Midbrain (tissue), 1 donor: ENCODE data around the gene CHPT1.

Source experiments
- DNase-seq: peaks from one replicate; lab custom pipeline; 2025; lab: John Stamatoyannopoulos, UW

Gene CHPT1

DNA sequence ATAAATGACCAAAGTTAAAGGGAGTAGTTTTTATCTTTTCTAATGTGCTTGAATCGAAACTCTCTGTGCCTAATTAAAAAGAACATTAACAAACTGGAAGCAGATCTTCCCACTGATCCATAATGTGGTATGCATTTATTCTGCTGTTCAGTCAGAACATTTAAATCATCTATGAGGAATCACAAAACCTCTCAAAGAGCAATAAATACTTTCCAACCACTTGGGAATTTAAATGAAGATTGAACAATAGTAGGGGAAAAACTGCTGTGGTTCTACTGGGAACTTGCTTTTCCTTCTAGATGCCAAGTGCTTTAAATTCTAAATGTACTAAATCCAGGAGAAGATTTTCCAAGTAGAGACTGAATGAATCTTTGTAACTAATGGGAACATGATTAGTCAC, 12.3 kb upstream of the CHPT1 start:
- DNase-seq = peak; percentile 29

DNA sequence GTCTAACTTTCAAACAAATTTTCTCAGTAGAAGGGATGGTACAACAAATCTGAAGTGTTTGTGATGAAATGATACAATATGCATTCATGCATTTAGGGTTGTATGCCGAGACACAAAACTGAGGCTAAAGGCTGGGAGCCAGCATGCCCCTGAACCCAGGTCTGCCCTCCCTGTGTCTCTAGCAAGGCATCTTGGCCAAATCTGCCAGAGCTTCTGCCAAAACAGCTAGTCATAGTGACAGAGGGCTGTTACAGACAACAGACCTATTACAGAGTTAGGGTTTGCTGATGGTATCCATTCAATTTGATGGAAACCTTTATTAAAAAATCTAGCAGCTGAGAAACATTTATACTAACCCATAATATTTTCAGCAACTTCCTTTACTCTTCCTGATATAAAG, 11.3 kb upstream of the CHPT1 start:
- peak; percentile 11 for DNase-seq

GRCh38 chr12:101690544-101691098, 6.8 kb upstream of the CHPT1 start:
- DNase-seq = no peak

- no peak for DNase-seq
Observed at GRCh38 chr12:101691503-101692096, 5.8 kb upstream of the CHPT1 start.

- no peak for DNase-seq
Observed at GRCh38 chr12:101694297-101694848, 3.1 kb upstream of the CHPT1 start.

DNA sequence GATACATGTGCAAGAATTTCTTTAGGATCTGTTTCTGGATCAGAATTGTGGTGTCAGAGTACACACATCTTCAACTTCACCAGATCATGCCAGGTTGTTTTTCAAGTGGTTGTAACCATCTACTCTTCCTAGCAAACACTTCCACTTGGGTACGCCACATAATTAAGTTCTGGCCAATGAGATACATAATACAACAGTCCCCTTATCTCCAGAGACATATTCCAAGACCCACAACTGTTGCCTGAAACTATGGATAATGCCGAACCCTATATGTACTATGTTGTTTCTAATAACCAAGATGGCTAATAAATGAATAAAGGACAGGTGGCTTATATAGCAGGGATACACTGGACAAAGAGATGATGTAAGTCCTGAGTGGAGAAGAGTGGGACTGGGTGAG, 2.5 kb upstream of the CHPT1 start:
- DNase-seq = no peak

DNA sequence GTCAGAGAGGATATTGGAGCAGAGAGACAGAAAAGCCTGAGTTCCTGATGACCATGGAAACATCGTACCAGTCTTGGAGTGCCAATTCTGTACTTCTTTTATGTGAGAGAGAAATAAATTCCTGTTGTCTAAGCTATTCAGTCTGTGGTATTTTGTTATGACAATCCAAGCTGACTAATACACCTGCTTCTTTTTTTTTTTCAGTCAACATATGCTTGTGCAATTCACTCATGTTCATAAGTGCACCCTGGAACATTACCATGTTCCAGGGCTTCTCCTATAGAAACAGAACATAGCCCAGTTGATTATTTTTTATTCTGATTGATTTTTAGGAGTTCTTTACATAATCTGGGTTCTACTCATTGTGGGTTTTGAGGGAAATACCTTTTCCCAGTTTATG, 1.7 kb upstream of the CHPT1 start:
- no peak for DNase-seq

DNA sequence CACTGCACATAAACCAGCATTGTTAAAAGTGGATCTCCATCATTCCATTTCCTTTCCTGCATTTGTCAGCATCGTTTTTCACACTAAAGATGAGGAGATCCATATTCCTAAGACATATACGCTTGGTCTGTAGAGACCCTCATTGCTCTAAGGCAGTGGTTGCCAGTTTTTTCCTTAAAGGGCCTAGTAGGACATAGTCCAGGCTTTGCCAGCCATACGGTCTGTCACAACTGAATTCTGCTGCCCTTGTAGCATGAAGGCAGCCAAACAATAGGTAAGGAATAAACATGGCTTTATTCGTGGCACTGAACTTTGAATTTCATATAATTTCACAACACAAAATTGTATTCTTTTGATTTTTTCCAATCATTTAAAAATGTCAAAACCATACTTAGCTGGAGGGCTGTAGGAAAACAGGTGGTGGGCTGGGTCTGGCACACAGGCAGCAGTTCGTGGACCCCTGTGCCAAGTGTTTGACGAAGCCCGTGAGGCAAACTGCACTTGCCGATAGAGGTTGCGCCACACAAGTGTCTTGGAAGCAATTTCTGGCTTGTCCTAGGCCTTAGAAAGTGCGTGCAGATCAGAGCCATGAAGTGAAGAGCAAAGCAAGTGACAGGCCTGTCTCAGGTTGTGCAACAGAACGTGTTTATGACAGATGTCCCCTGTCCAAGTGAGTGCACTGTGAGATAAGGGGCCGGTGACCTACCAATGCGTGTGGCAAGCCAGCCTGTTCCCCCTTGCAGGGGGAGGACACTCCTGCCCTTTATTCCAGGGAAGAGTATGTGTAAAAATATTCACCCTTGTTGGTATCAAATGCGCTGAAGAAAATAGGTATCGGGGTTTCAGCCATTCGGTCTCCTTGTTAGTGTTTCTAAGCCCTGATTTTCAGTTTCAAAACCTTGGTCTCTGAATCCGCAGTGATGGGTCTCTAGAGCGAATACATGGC, 916 bp upstream of the CHPT1 start:
- peak; percentile 6 for DNase-seq

GRCh38 chr12:101697930-101698799, 725 bp downstream of the CHPT1 start:
- DNase-seq = peak; percentile 33

- no peak for DNase-seq
Observed at GRCh38 chr12:101698800-101699347, 1.4 kb downstream of the CHPT1 start.

- DNase-seq = no peak
Observed at GRCh38 chr12:101700299-101700820, 2.9 kb downstream of the CHPT1 start.

DNA sequence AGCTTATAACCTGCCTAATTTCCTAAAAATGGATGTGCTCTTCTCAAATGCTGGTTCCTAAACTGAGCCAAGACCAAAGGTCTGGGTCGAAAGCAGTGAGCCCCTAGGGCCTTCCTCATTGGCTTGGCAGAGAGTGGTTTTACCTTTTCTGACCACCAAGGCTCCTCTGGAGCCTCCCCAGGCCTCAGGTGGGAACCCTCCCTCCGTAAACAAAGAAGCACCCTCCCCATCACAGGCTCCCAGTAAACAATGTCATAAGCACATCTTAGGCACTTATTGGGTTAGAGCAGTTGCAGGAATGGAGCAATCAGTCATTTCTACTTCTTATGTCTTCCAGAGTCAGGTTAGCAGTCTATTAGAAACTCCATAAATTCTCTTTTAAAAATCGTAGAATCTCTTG, 6.0 kb downstream of the CHPT1 start:
- DNase-seq = no peak

DNA sequence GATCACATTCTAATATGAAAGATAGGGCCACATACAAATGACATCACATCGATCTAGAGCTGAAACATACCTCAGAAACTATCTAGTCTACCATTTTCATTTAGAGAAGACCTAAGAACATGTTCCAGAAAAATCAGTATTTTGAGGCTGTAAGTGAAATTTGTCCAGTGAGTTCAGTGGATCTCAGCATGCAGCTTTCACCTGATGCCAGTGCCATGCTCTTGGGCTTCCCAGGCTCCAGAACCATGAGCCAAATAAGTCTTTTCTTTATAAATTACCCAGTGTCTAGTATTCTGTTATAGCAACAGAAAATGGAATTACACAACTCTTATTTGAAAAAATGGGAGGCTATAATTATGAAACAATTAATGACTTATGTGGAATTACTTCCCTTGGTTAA, 9.0 kb downstream of the CHPT1 start:
- DNase-seq = no peak

DNA sequence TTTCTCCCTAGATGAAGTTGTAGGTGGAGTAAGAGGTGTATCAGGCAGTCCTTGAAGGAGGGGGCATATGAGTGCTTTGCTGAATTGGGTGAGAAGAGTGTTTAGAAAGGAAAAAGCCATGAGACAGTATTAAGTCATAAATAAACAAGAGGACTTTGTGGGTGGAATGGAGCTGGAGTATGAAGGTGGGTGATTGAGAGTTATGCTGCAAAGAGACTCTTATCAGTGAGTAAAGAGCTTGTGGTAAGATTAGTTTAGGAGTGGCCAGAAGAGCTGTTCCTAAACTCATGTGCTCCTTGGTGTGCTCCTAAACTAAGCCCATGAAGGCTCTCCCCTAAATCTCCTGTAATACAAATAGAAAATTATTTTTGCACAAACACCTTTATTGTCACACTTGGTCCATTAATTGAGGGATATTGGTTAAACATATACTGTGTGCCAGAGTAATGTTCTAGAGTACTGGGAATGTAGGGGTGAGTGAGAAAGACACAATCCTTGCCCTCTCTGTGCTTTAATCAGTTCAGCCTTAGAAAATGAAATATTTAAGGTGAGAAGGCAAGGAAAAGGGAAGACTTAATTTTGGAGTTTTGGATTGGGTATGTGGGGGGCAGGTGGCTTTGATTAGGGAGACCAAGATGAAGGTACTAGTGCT, 9.8 kb downstream of the CHPT1 start:
- DNase-seq = no peak

GRCh38 chr12:101710288-101710687, 12.8 kb downstream of the CHPT1 start:
- DNase-seq = no peak

DNA sequence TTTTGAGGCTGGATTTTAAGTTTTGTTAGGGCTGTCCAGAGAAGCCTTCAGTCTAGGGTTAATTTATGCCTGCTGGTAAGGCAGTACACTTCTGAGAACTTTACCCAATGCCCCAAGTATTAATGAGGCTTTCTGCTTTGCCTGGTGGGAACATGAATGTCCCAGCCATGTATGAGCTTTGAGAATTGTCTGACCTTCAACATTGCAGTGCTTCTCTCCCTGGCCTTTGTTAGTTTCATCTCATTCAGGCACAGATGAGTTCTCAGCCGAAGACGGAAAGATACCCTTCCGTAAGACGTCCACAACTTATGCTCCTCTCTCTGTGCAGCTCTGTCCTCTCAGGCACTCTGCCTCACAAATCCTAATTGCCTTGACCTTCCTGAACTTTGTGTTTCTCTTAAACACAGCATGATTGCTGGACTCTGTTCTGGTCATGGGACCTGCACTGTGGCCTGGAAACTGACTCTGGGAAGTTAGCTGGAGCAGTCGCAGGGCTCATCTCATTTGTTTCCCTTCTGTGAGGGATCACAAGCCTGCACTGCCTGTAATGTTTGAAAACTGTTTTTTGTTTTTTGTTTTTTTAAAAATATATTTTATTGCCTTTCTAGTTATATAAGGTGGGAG, 15.7 kb downstream of the CHPT1 start:
- DNase-seq = peak; percentile 45

DNA sequence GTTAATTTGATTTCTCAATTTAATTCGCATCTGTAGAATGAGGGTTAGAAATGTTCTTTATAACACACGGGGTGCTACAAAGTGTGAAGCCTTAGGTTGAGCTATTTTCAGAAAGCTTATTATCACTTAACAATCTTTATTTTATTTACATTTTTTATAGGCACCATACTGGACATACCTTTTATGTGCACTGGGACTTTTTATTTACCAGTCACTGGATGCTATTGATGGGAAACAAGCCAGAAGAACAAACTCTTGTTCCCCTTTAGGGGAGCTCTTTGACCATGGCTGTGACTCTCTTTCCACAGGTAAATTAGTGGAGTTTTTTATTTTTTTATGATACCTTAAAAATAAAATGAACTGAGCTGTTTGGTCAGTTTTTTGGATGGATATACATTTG, 16.5 kb downstream of the CHPT1 start:
- no peak for DNase-seq

GRCh38 chr12:101714877-101715444, 17.5 kb downstream of the CHPT1 start:
- DNase-seq = peak; percentile 16

GRCh38 chr12:101719566-101719965, 22.1 kb downstream of the CHPT1 start:
- no peak for DNase-seq

DNA sequence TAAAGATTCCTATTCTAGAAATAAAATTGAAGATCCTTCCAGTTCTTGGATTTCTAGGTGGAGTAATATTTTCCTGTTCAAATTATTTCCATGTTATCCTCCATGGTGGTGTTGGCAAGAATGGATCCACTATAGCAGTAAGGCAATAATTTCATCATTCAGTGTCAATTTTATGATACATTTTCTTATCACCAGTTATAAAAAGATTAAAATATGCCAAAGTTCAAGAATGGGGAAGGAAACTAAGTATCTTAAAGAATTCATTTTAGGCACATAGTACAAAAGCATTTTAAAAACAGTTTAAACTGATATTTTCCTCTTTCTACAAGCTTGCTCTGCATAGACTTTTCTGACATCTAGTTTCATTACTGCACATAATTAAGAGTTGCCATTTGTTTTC, 22.7 kb downstream of the CHPT1 start:
- no peak for DNase-seq
